ENCODE measurements around the gene RNF34.

GRCh38 chr12:121428883-121429282, 29.0 kb downstream of the RNF34 start:
- TF ChIP-seq, protein P1, sequence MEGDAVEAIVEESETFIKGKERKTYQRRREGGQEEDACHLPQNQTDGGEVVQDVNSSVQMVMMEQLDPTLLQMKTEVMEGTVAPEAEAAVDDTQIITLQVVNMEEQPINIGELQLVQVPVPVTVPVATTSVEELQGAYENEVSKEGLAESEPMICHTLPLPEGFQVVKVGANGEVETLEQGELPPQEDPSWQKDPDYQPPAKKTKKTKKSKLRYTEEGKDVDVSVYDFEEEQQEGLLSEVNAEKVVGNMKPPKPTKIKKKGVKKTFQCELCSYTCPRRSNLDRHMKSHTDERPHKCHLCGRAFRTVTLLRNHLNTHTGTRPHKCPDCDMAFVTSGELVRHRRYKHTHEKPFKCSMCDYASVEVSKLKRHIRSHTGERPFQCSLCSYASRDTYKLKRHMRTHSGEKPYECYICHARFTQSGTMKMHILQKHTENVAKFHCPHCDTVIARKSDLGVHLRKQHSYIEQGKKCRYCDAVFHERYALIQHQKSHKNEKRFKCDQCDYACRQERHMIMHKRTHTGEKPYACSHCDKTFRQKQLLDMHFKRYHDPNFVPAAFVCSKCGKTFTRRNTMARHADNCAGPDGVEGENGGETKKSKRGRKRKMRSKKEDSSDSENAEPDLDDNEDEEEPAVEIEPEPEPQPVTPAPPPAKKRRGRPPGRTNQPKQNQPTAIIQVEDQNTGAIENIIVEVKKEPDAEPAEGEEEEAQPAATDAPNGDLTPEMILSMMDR (IDR thresholded peaks at IDR 0.05; ENCODE audit: insufficient read depth, low read length), result no peak
- no peak for TF ChIP-seq POLR2AphosphoS5 (IDR thresholded peaks at IDR 0.05; ENCODE audit: low read depth)
- TF ChIP-seq, protein P2, sequence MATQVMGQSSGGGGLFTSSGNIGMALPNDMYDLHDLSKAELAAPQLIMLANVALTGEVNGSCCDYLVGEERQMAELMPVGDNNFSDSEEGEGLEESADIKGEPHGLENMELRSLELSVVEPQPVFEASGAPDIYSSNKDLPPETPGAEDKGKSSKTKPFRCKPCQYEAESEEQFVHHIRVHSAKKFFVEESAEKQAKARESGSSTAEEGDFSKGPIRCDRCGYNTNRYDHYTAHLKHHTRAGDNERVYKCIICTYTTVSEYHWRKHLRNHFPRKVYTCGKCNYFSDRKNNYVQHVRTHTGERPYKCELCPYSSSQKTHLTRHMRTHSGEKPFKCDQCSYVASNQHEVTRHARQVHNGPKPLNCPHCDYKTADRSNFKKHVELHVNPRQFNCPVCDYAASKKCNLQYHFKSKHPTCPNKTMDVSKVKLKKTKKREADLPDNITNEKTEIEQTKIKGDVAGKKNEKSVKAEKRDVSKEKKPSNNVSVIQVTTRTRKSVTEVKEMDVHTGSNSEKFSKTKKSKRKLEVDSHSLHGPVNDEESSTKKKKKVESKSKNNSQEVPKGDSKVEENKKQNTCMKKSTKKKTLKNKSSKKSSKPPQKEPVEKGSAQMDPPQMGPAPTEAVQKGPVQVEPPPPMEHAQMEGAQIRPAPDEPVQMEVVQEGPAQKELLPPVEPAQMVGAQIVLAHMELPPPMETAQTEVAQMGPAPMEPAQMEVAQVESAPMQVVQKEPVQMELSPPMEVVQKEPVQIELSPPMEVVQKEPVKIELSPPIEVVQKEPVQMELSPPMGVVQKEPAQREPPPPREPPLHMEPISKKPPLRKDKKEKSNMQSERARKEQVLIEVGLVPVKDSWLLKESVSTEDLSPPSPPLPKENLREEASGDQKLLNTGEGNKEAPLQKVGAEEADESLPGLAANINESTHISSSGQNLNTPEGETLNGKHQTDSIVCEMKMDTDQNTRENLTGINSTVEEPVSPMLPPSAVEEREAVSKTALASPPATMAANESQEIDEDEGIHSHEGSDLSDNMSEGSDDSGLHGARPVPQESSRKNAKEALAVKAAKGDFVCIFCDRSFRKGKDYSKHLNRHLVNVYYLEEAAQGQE (IDR thresholded peaks at IDR 0.05; ENCODE audit: insufficient replicate concordance, low read depth), result no peak
